ENCODE data around the gene DIO2. TPM values are rescaled to one million over a fixed set of nuclear protein-coding genes. Genes with fewer than 3 reads are reported as not detected.

Gene DIO2
- total RNA-seq, 2 donors from 2014 or later = 0.04 to 0.57 TPM

DNA sequence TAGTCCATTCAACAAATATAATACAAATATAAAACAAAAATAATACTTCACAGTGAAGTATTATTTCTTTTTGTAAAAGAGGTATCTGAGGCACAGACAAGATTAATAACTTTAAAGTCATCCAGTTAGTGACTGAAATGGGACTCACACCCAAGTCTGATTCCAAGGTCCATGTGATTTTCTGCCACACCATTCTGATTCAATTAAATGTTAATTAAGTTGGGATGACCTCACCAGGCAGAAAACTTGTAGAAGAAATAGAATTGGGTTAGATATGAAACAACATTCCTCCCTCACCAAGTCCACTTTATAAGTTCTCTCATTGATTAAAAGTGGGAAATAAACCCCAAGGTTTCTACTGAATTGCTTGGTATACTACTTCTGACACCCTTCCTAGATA lies 34.4 kb downstream of the DIO2 start:
- TF ChIP-seq, protein P1, sequence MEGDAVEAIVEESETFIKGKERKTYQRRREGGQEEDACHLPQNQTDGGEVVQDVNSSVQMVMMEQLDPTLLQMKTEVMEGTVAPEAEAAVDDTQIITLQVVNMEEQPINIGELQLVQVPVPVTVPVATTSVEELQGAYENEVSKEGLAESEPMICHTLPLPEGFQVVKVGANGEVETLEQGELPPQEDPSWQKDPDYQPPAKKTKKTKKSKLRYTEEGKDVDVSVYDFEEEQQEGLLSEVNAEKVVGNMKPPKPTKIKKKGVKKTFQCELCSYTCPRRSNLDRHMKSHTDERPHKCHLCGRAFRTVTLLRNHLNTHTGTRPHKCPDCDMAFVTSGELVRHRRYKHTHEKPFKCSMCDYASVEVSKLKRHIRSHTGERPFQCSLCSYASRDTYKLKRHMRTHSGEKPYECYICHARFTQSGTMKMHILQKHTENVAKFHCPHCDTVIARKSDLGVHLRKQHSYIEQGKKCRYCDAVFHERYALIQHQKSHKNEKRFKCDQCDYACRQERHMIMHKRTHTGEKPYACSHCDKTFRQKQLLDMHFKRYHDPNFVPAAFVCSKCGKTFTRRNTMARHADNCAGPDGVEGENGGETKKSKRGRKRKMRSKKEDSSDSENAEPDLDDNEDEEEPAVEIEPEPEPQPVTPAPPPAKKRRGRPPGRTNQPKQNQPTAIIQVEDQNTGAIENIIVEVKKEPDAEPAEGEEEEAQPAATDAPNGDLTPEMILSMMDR (conservative IDR thresholded peaks at IDR 0.05) = no peak
- H3K9me3 Mint-ChIP-seq = no peaks in the 10 kb centered on the region
- no peak overlapping the region for H3K27ac Mint-ChIP-seq
- H3K27me3 Mint-ChIP-seq (ENCODE audit: insufficient read depth) = no peaks in the 10 kb centered on the region
- no peaks in the 10 kb centered on the region for H3K4me1 Mint-ChIP-seq
- Histone ChIP-seq H3K4me1 (ENCODE audit: control insufficient read depth, insufficient read depth, low read length) (no peaks in the 10 kb centered on the region), H3K27me3 (ENCODE audit: control insufficient read depth, insufficient read depth, low read length, poor library complexity, severe bottlenecking) (no peaks in the 10 kb centered on the region), H3K27ac (ENCODE audit: low read depth, low read length) (no peak overlapping the region), H3K4me3 (ENCODE audit: low read length) (no peak overlapping the region), H3K9me3 (ENCODE audit: control insufficient read depth, low read length) (no peaks in the 10 kb centered on the region), H3K9ac (ENCODE audit: extremely low read depth, low read length, poor library complexity, severe bottlenecking) (no peak overlapping the region), H3K36me3 (ENCODE audit: control insufficient read depth, insufficient read depth, low read length) (no peaks in the 10 kb centered on the region)
- no peak overlapping the region for H3K4me3 Mint-ChIP-seq
- no peaks in the 10 kb centered on the region for H3K36me3 Mint-ChIP-seq (ENCODE audit: low read depth)
- no peak for DNase-seq

DNA sequence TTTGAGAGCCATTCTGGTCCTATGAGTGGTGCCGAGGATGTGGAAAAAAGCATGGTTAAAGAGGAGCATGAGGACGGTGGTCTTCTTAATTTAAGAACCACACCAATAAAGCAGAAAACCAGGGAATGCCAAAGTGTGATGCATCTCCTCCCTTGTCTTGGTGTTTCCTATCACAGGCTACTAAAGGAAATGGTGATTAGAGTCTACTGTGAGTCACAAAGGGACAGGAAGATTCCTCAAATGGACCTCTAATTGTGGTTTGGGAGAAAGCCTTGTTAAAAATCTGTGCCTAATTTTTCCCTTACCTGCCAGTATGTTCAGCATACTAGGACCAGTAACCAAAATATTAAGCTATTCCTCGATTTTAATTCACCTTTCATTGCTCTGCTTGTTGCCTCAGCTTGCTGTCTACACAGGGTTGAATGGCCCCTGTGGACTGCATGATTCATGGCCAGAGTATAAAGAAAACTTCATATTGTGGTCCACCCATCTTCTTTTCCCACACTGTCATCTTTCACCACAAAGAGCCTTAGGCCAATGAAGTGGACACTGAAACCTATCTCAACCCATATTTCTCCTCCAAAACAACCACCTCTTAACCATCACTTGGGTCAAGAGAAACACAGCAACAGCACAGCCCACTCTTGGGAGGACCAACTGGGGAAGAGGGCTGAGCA lies 38.8 kb downstream of the DIO2 start:
- 94 to 100% methylated on average over 2 to 3 of the region's 3 CpGs for WGBS, 2 experiments (ENCODE audit: insufficient coverage in 1 of 2, insufficient read length in 1 of 2)
- TF ChIP-seq, protein P1 (conservative IDR thresholded peaks at IDR 0.05) = no peak
- H3K27ac Mint-ChIP-seq = no peak overlapping the region

DNA sequence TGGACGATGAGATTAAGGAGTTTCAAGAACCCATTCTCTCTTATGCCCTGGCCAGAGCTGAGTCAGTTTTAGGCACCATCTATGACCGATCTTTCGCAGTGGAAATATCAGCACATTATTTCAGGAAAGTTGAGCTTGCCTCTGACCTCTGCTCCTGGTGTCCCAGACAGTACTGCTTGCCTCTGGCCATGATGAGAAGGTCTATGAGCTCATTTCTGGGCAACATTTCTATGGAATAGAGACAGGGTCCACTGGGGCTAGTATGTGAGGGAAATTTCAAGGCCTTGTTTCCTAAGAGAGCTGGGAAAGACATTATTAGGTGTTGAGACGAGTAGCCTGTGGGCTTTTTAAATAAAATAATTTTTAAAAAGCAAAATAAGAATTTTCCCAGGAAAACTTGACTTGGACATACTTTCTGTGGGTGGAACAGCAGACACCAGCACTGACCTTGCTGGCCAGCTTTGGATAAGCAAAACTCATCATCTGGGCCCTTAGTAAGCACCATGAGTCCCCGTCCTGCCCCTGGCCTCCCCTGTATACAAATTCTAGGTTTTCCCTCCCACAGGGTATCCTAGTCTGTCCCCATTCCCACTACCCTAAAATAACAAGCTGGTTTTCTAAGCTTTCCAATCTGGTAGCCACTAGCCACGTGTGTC lies 43.4 kb downstream of the DIO2 start:
- Histone ChIP-seq H3K4me3 (ENCODE audit: low read length) (no peak overlapping the region), H3K9ac (ENCODE audit: extremely low read depth, low read length, poor library complexity, severe bottlenecking) (no peak overlapping the region), H3K36me3 (ENCODE audit: control insufficient read depth, insufficient read depth, low read length) (no peaks in the 10 kb centered on the region), H3K9me3 (ENCODE audit: control insufficient read depth, low read length) (no peaks in the 10 kb centered on the region), H3K27ac (ENCODE audit: low read depth, low read length) (no peak overlapping the region), H3K27me3 (ENCODE audit: control insufficient read depth, insufficient read depth, low read length, poor library complexity, severe bottlenecking) (peaks cover 15% of the 10 kb centered on the region), H3K4me1 (ENCODE audit: control insufficient read depth, insufficient read depth, low read length) (no peaks in the 10 kb centered on the region)
- Mint-ChIP-seq H3K9me3 (no peaks in the 10 kb centered on the region), H3K36me3 (ENCODE audit: low read depth) (no peaks in the 10 kb centered on the region), H3K4me3 (no peak overlapping the region), H3K4me1 (no peaks in the 10 kb centered on the region), H3K27me3 (ENCODE audit: insufficient read depth) (no peaks in the 10 kb centered on the region), H3K27ac (no peak overlapping the region)
- WGBS, 2 experiments (ENCODE audit: insufficient coverage in 1 of 2, insufficient read length in 1 of 2) = 90 to 100% methylated on average over 3 to 5 of the region's 6 CpGs
- TF ChIP-seq, protein P1 (conservative IDR thresholded peaks at IDR 0.05) = no peak
- DNase-seq = no peak

More for the DNA sequence above, 38.8 kb downstream of the DIO2 start:
- Histone ChIP-seq H3K27ac (ENCODE audit: low read depth, low read length) (no peak overlapping the region), H3K27me3 (ENCODE audit: control insufficient read depth, insufficient read depth, low read length, poor library complexity, severe bottlenecking) (no peaks in the 10 kb centered on the region), H3K9me3 (ENCODE audit: control insufficient read depth, low read length) (no peaks in the 10 kb centered on the region), H3K36me3 (ENCODE audit: control insufficient read depth, insufficient read depth, low read length) (no peaks in the 10 kb centered on the region), H3K4me3 (ENCODE audit: low read length) (no peak overlapping the region), H3K4me1 (ENCODE audit: control insufficient read depth, insufficient read depth, low read length) (no peaks in the 10 kb centered on the region), H3K9ac (ENCODE audit: extremely low read depth, low read length, poor library complexity, severe bottlenecking) (no peak overlapping the region)
- Mint-ChIP-seq H3K4me3 (no peak overlapping the region), H3K36me3 (ENCODE audit: low read depth) (no peaks in the 10 kb centered on the region), H3K9me3 (no peaks in the 10 kb centered on the region), H3K4me1 (no peaks in the 10 kb centered on the region), H3K27me3 (ENCODE audit: insufficient read depth) (no peaks in the 10 kb centered on the region)
- no peak for DNase-seq
